ENCODE results near the gene CAMTA1.

CAMTA1 gene

GRCh38 chr1:6850537-6850936 lies 65.3 kb downstream of the CAMTA1 start:
- DNase-seq (ENCODE audit: low read depth) = no peak

- no peak for DNase-seq (ENCODE audit: low read depth)
Measured at GRCh38 chr1:6852136-6852890, 67.1 kb downstream of the CAMTA1 start.

DNA sequence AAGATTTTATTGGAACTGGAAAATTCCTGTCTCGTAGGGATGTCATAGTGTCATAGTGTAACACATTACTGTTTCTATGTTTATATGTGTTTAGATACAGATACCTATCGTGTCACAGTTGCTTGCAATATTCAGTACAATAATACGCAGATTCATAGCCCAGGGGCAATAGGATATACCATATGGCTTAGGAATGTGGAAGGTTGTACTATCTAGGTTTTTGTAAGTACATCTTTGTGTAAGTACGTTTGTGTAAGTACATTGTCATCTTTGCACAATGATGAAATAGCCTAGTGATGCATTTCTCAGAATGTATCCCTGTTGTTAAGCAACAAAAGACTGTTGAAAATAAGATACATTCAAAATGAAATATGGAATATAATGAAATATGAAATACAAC lies 68.9 kb downstream of the CAMTA1 start:
- no peak for DNase-seq (ENCODE audit: low read depth)

DNA sequence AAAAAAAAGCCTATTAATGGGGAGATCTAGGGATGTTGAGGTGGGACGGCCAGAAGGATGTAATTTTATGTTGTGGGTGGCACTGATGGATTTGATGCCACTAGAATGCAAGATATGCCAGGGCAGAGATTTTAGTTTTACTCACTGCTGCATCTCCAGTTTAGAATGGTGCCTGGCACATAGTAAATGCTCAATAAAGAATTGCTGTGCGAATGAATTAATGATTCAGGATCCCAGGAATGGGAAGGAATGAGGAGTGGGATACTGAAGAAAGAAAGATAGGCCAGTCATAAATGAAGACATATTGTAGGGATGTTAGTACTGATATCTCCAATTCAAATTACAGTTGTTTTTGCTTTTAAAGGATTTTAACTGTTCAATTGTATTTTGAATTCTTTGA lies 72.6 kb downstream of the CAMTA1 start:
- no peak for DNase-seq (ENCODE audit: low read depth)

GRCh38 chr1:6858596-6858995 lies 73.3 kb downstream of the CAMTA1 start:
- no peak for DNase-seq (ENCODE audit: low read depth)

- DNase-seq (ENCODE audit: low read depth) = no peak
Measured at GRCh38 chr1:6859415-6860343, 74.4 kb downstream of the CAMTA1 start.

- no peak for DNase-seq (ENCODE audit: low read depth)
Measured at GRCh38 chr1:6860401-6860800, 75.1 kb downstream of the CAMTA1 start.

DNA sequence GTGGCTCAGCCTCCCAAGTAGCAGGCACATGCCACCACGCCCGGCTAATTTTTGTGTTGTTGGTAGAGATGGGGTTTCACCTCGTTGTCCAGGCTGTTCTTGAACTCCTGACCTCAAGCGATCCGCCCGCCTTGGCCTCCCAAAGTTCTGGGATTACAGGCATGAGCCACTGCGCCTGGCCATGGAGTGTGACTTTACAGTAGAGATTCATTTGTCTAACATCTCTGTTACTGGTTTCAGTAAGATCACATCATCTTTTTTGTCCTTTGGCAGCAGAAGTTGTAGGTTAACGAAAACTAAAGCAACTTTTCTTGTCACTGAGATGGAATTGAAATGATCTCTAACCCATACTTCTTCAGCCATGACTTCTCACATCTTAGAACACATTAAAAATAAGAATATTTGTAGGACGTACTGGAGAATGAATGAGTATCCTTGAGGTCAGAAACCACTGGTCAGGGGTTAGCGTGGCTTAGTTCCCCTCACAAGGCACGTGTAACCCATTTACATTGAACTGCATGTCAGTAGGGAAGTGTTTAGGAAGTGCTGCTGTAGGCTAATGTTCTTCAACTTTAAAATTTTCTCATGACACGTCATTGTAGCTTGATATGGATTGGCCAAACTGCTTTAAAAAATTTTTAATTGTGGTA lies 75.9 kb downstream of the CAMTA1 start:
- DNase-seq (ENCODE audit: low read depth) = no peak

DNA sequence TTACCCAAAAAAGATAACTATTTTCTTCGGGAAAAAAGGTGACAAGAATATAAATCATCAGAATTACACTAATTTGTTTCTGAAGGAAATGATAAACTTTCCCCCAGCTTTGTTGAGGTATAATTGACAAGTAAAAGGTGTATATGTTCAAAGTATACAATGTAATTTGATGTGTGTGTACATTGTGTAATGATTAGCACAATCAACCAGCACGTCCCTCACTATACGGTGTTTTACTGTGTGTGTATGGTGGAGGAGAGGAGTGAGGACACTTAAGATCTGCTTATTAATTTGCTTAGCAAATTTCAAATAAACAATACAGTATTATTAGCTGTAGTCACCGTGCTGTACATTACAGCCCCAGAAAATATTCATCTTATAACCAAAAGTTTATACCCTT lies 77.7 kb downstream of the CAMTA1 start:
- DNase-seq (ENCODE audit: low read depth) = no peak

- no peak for DNase-seq (ENCODE audit: low read depth)
Measured at GRCh38 chr1:6864166-6864565, 78.9 kb downstream of the CAMTA1 start.

DNA sequence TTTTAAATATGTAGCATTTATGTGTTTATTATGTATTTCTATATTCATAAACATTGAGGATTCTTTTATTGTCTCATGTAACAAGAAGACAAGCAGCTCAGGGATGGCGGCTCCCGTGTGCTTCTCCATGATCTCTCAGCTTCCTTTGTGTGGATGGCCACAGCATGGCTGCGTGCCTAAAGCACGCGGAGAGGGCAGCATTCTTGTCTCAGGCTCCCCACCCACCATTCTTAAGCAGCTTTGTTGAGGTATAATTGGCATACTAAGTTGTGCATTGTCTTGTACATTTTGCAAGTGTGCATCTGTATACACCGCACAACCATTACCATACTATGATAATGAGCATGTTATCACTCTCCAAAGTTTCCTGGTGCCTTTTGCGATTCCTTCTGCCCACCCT lies 81.6 kb downstream of the CAMTA1 start:
- no peak for DNase-seq (ENCODE audit: low read depth)

GRCh38 chr1:6867321-6867720 lies 82.1 kb downstream of the CAMTA1 start:
- DNase-seq (ENCODE audit: low read depth) = no peak

GRCh38 chr1:6867729-6868659 lies 82.7 kb downstream of the CAMTA1 start:
- DNase-seq (ENCODE audit: low read depth) = no peak

GRCh38 chr1:6868660-6869380 lies 83.6 kb downstream of the CAMTA1 start:
- DNase-seq (ENCODE audit: low read depth) = no peak

GRCh38 chr1:6869545-6869944 lies 84.3 kb downstream of the CAMTA1 start:
- DNase-seq (ENCODE audit: low read depth) = no peak

DNA sequence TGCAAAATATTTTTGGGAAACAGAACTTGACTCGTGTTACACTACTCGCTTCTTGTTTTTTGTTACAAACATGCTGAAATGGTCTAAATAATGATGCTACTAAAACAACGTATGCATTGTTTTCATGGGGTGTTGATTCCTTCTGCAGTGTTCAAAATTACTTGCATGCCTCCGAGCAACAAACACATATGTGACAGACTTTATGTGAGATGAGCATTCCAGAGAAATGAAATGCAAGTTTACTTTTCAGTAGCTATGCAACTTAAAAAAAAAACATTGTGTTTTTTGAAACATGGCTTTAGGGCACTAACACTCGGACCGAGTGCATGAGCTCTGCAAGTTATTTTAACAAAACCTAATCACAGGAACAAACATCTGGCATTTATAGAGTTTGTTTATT lies 84.8 kb downstream of the CAMTA1 start:
- no peak for DNase-seq (ENCODE audit: low read depth)

DNA sequence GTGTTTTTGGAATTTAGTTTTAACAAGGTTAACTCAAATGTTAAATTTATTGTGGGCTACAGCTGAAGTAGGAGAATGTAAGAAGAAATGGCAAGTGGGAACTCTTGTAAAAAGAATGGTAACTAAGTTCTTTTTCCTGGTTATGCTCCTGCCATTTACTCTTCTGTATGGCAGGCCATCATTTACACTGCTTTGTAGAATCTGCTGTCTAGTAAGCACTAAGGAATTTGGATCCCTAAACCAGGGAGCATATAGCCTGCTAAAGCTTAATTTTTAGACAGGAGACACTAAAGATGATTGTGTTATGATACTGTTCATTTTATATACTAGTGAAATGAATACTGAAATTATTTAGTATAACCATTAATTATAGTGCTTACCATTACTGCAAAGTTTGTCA lies 85.3 kb downstream of the CAMTA1 start:
- no peak for DNase-seq (ENCODE audit: low read depth)

- DNase-seq (ENCODE audit: low read depth) = no peak
Measured at GRCh38 chr1:6871300-6871972, 86.2 kb downstream of the CAMTA1 start.

GRCh38 chr1:6872573-6873261 lies 87.5 kb downstream of the CAMTA1 start:
- no peak for DNase-seq (ENCODE audit: low read depth)
